A549 treated with AZD2906 at 1 μM for 4 hours (cell line): Measurements from ENCODE around the gene OR10K2. TPM values are rescaled to one million over a fixed set of nuclear protein-coding genes. Genes with fewer than 3 reads are reported as not detected.

Experiments used
- total RNA-seq: library from RNA; stranded (reverse); fragments of 200-300 nt; extraction: Qiagen RNA extraction; gene quantifications from 5 replicates; pipeline ENCODE4 v1.2.3, GENCODE V29; 2022

The OR10K2 gene, protein sequence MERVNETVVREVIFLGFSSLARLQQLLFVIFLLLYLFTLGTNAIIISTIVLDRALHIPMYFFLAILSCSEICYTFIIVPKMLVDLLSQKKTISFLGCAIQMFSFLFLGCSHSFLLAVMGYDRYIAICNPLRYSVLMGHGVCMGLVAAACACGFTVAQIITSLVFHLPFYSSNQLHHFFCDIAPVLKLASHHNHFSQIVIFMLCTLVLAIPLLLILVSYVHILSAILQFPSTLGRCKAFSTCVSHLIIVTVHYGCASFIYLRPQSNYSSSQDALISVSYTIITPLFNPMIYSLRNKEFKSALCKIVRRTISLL
- not detected in 5 replicates for total RNA-seq

DNA sequence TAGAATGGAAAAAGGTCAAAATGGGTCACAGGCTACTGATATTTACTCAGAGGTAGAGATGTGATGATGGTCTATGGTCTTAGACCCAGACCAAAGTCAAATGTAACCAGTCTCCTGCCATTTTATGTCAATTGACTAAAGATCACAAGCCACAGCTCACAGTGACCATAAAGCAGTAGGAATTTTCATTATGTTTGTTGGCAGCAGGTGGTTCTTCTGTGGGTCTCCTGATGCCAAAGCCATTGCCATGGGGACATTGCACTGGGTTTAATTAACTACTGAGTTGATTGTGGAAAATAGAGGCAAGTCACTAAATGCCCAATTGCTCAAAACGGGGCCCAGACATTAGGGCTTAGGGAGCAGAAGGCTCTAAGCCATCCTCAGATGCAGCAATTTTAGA is at the start of gene OR10K2:
TSS of gene OR10K2 (minus strand) at position 101 of the 400 bp plus-strand sequence. CDS start 5,371 bp downstream, outside the sequence.

DNA sequence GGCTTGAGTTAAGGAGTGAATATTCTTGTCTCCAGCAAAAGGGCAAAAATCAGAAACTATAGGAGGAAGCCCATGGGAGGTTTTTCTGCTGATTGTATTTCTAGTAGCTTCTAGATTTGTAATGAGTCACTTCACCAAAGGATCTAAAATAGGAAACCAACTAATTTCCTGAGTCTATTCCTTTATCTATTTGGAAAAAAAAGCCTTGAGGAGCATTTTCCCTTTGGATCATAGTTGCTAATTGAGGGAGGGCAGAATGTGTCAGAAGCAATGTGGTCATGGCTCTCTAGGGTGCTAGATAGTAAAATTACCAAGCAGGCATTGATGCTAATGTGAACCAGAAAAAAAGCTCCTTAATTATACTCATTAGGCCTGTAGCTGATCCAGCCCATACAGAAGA is 45.9 kb upstream of the OR10K2 start, which contains the start of gene OR10R2:
TSS of gene OR10R2 (plus strand) at position 301 of the 400 bp plus-strand sequence. CDS start 106 bp downstream, outside the sequence.

DNA sequence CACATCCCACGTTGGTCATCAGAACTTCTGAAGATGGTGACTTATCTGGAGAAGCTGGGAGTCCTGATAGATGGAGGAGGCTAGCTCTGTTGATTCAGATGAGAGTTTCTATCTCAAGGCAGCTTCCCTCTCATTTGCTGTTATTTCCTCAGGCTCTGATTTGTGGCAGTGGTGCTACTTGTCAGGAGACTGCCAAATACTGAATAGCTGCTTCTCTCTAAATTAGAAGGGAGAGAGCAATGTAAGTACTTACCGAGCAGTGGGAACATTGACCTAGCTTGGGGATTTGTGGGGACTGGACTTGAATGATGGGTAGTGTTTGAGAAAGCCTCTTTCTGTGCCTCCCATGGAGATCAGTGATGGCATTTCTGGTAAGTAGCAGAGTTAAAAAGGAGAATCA is 35.5 kb upstream of the OR10K2 start, which contains the start of gene OR10K1:
TSS of gene OR10K1 (plus strand) at position 301 of the 400 bp plus-strand sequence. CDS start 3,728 bp downstream, outside the sequence.

DNA sequence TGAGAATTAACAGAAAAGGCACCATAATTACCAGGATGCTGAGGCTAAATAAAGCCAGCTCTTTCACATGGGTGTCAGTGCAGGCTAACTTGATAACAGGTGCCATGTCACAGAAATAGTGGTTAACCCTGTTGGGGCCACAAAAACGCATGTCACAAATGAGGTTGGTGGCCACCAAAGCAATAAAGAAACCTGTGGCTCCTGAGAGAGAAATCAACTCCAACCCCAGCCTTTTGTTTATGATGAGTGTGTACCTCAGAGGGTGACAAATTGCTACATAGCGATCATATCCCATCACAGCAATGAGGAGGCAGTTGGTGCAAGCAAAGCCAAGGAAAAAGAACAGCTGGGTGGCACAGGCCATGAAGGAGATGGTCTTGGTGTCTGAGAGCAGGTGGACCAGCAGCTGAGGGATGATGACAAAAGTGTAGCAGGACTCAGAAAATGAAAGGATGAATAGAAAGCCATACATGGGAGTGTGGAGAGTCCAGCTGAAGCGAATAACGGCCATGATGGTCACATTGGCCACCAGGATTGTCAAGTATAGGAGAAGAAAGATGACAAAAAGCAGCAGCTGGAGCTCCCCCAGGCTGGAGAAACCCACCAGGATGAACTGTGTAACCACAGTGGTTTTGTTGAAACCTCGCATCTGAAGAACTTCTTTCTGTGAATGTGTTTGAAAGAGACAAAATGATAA is 27.1 kb downstream of the OR10K2 start, which contains the start of gene OR10T2:
TSS of gene OR10T2 (minus strand) at position 649 of the 697 bp plus-strand sequence. CDS start at position 649, 0 bp downstream.

Other genes starting within 250 kb of the OR10K2 start
- gene CD1D, start 245.3 kb downstream of the OR10K2 start, total RNA-seq = 0.03 to 0.05 TPM (median 0.04 TPM) in 4 of 5 replicates, not detected in the other
- not detected in 5 replicates for gene CD1A, start 171.8 kb downstream of the OR10K2 start, total RNA-seq
- gene CD1C, start 136.3 kb downstream of the OR10K2 start, total RNA-seq = not detected in 5 replicates
- gene CD1B, start 94.7 kb downstream of the OR10K2 start, total RNA-seq = not detected in 5 replicates
- not detected in 5 replicates for gene CD1E, start 72.3 kb downstream of the OR10K2 start, total RNA-seq
- gene OR10T2, start 26.8 kb downstream of the OR10K2 start, total RNA-seq = not detected in 5 replicates
- not detected in 5 replicates for gene OR10K1, start 35.6 kb upstream of the OR10K2 start, total RNA-seq
- gene OR10R2, start 46.0 kb upstream of the OR10K2 start, total RNA-seq = not detected in 5 replicates
- gene OR6Y1, start 128.2 kb upstream of the OR10K2 start, total RNA-seq = not detected in 5 replicates
- gene OR6P1, start 144.3 kb upstream of the OR10K2 start, total RNA-seq = not detected in 5 replicates
- gene OR10X1, start 153.7 kb upstream of the OR10K2 start, total RNA-seq = not detected in 5 replicates
- gene OR10Z1, start 179.0 kb upstream of the OR10K2 start, total RNA-seq = not detected in 5 replicates